ENCODE measurements around the gene TMIGD2.

- no peak for TF ChIP-seq CTCF (conservative IDR thresholded peaks at IDR 0.05 in 1 of 2, IDR thresholded peaks at IDR 0.05 in 1 of 2; ENCODE audit: low read depth in 1 of 2, low read length in 2 of 2)
- no peak for TF ChIP-seq EZH2 (IDR thresholded peaks at IDR 0.05; ENCODE audit: low read length, missing control alignments)
These were observed 37.4 kb downstream of the TMIGD2 start for GRCh38 chr19:4264812-4265211.

All from fibroblast of lung (primary cell).